Transverse colon (tissue), 3 donors: Measurements from ENCODE around the gene PILRA.

ENCODE experiments used
- CTCF ChIP-seq, 5 experiments: fragments of 200-600 bp in 3 of 5; fragments of 450-650 bp in 2 of 5; sonication (generic) in 3 of 5; IDR thresholded peaks; 1 replicate in 2 of 5; 2 replicates in 3 of 5; pipeline ENCODE4 v1.5.1; 2016 to 2017; ENCODE audit warnings: antibody characterized with exemption in 5 of 5, inconsistent platforms in 3 of 5, mild to moderate bottlenecking in 2 of 5, moderate library complexity in 1 of 5
- POLR2A ChIP-seq: fragments of 450-650 bp; IDR thresholded peaks from one replicate; pipeline ENCODE4 v1.6.1; 2016; ENCODE audit warnings: antibody characterized with exemption, mild to moderate bottlenecking, moderate library complexity

DNA sequence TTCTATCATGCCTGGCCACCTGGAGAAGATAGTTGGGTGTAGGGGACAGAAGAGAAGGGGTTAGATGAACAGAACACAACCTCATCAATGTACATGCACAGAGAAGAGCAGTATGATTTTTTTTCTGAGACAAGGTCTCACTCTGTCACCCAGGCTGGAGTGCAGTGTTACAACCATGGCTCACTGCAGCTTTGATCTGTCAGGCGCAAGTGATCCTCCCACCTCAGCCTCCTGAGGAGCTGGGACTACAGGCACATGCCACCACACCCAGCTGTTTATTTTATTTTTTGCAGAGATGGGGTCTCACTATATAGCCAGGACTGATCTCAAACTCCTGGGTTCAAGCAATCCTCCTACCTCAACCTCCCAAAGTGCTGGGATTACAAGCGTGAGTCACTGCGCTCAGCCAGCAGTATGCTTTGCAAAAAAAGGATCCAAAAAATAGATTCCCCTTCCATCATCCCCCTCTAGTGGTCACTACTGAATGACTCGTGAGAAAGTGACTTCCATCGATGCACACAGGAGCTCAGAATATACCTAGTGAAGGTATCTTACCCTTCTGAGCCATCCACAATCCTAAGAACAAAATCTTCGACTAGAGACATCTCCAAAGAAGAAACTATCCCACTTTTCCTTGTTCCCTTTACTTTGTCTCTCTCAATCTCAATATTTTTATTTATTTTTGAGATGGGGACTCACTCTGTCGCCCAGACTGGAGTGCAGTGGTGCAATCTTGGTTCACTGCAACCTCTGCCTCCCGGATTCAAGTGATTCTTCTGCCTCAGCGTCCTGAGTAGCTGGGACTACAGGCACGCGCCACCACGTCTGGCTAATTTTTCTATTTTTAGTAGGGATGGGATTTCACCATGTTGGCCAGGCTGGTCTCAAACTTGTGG, 34.2 kb downstream of the PILRA start:
- peak; percentile 48 to 61 (median 51) for TF ChIP-seq CTCF (IDR thresholded peaks at IDR 0.05)
- no peak for TF ChIP-seq POLR2A
